HEK293 (cell line): ENCODE measurements around the gene ZCCHC8.
A peak's percentile ranks its signal among the peaks of the same experiment; 100 is the strongest.

ENCODE experiments used
- CTCF ChIA-PET: fragments of 350-600 bp; formaldehyde crosslinking; extraction: SDS; loops from one replicate; lab custom pipeline; 2021; ENCODE audit warnings: antibody characterized with exemption; lab: Yijun Ruan, JAX
- POLR2A ChIA-PET: fragments of 300-600 bp; formaldehyde crosslinking; extraction: SDS; loops from one replicate; lab custom pipeline; 2020; ENCODE audit warnings: antibody characterized with exemption, inconsistent platforms; lab: Yijun Ruan, JAX
- H3K27ac ChIP-seq: fragments of 200-500 bp; sonication (Bioruptor generic); 2 replicates; pipeline ENCODE4 v1.5.1; 2014; ENCODE audit warnings: low read depth, low read length, control low read depth, inconsistent platforms; ENCODE audit errors: extremely low read depth
- H3K36me3 ChIP-seq, 2 experiments: fragments of 200-500 bp in 1 of 2; sonication (Bioruptor generic) in 1 of 2; 1 replicate in 1 of 2; 2 replicates in 1 of 2; pipeline ENCODE4 v1.5.1; 2014 to 2017; ENCODE audit warnings: inconsistent platforms in 2 of 2, low read length in 2 of 2; ENCODE audit not compliant: control insufficient read depth in 2 of 2, insufficient read depth in 1 of 2
- H3K4me1 ChIP-seq: fragments of 200-500 bp; sonication (Bioruptor generic); 2 replicates; pipeline ENCODE4 v1.5.1; 2014; ENCODE audit warnings: mild to moderate bottlenecking, low read length, inconsistent platforms; ENCODE audit not compliant: control insufficient read depth, insufficient read depth
- H3K4me3 ChIP-seq: 2 replicates; pipeline ENCODE4 v1.5.1; 2011; ENCODE audit warnings: low read depth, mild to moderate bottlenecking, control low read depth, low read length, moderate library complexity
- H3K9me3 ChIP-seq: fragments of 200-500 bp; sonication (Bioruptor generic); 2 replicates; pipeline ENCODE4 v1.5.1; 2014; ENCODE audit warnings: low read depth, low read length, inconsistent platforms; ENCODE audit not compliant: control insufficient read depth, insufficient read depth
- SP2 ChIP-seq: fragments of 450-650 bp; formaldehyde crosslinking; IDR thresholded peaks from 2 replicates; pipeline ENCODE4 v1.5.1; 2016; ENCODE audit warnings: missing biosample characterization, missing genetic modification characterization
- YY1 ChIP-seq: fragments of 450-650 bp; formaldehyde crosslinking; IDR thresholded peaks from 2 replicates; pipeline ENCODE4 v1.5.1; 2018; ENCODE audit warnings: missing biosample characterization, missing genetic modification characterization
- ZBTB11 ChIP-seq: fragments of 450-650 bp; formaldehyde crosslinking; conservative IDR thresholded peaks from 2 replicates; pipeline ENCODE4 v1.5.1; 2016; ENCODE audit warnings: low read depth, missing biosample characterization, missing genetic modification characterization
- ZBTB26 ChIP-seq: fragments of 450-650 bp; formaldehyde crosslinking; optimal IDR thresholded peaks from 2 replicates; pipeline ENCODE3; 2016; ENCODE audit warnings: missing biosample characterization, mild to moderate bottlenecking, missing genetic modification characterization
- ZFP3 ChIP-seq: fragments of 450-650 bp; formaldehyde crosslinking; IDR thresholded peaks from 2 replicates; pipeline ENCODE4 v1.5.1; 2016; ENCODE audit warnings: low read depth, missing biosample characterization, missing genetic modification characterization
- ZFP37 ChIP-seq: fragments of 450-650 bp; formaldehyde crosslinking; IDR thresholded peaks from 2 replicates; pipeline ENCODE4 v1.5.1; 2016; ENCODE audit warnings: missing biosample characterization, missing genetic modification characterization
- ZNF155 ChIP-seq: fragments of 450-650 bp; formaldehyde crosslinking; IDR thresholded peaks from 2 replicates; pipeline ENCODE4 v1.5.1; 2016; ENCODE audit warnings: missing biosample characterization, missing genetic modification characterization
- ZNF311 ChIP-seq: fragments of 450-650 bp; formaldehyde crosslinking; IDR thresholded peaks from 2 replicates; pipeline ENCODE4 v1.5.1; 2017; ENCODE audit warnings: missing biosample characterization, missing genetic modification characterization, borderline replicate concordance
- ZNF324 ChIP-seq: fragments of 450-650 bp; formaldehyde crosslinking; IDR thresholded peaks from 2 replicates; pipeline ENCODE4 v1.5.1; 2016; ENCODE audit warnings: missing biosample characterization, missing genetic modification characterization
- ZNF362 ChIP-seq: fragments of 450-650 bp; formaldehyde crosslinking; IDR thresholded peaks from 2 replicates; pipeline ENCODE4 v1.5.1; 2016; ENCODE audit warnings: missing biosample characterization, missing genetic modification characterization
- ZNF426 ChIP-seq: fragments of 450-650 bp; formaldehyde crosslinking; IDR thresholded peaks from 2 replicates; pipeline ENCODE4 v1.5.1; 2017; ENCODE audit warnings: missing biosample characterization, missing genetic modification characterization, mild to moderate bottlenecking, inconsistent platforms, moderate library complexity
- ZNF449 ChIP-seq: fragments of 450-650 bp; formaldehyde crosslinking; IDR thresholded peaks from 2 replicates; pipeline ENCODE4 v1.5.1; 2017; ENCODE audit warnings: missing biosample characterization, mild to moderate bottlenecking, missing genetic modification characterization, moderate library complexity
- ZNF510 ChIP-seq: fragments of 450-650 bp; formaldehyde crosslinking; IDR thresholded peaks from 2 replicates; pipeline ENCODE4 v1.5.1; 2018; ENCODE audit warnings: mild to moderate bottlenecking, missing genetic modification characterization, missing biosample characterization; ENCODE audit not compliant: insufficient replicate concordance
- ZNF530 ChIP-seq: fragments of 450-650 bp; formaldehyde crosslinking; IDR thresholded peaks from 2 replicates; pipeline ENCODE4 v1.5.1; 2016; ENCODE audit warnings: low read depth, missing biosample characterization, missing genetic modification characterization
- ZNF670 ChIP-seq: fragments of 450-650 bp; formaldehyde crosslinking; IDR thresholded peaks from 2 replicates; pipeline ENCODE4 v1.5.1; 2016; ENCODE audit warnings: missing biosample characterization, missing genetic modification characterization, low read depth
- ZNF707 ChIP-seq: fragments of 450-650 bp; formaldehyde crosslinking; IDR thresholded peaks from 2 replicates; pipeline ENCODE4 v1.5.1; 2016; ENCODE audit warnings: missing biosample characterization, missing genetic modification characterization
- ZNF791 ChIP-seq: fragments of 450-650 bp; formaldehyde crosslinking; IDR thresholded peaks from 2 replicates; pipeline ENCODE4 v1.5.1; 2016; ENCODE audit warnings: missing biosample characterization, missing genetic modification characterization
- ZNF837 ChIP-seq: fragments of 450-650 bp; formaldehyde crosslinking; IDR thresholded peaks from 2 replicates; pipeline ENCODE4 v1.5.1; 2016; ENCODE audit warnings: missing biosample characterization, missing genetic modification characterization
- TF ChIP-seq, protein P1 (sequence below): fragments of 450-650 bp; formaldehyde crosslinking; IDR thresholded peaks from 2 replicates; pipeline ENCODE4 v1.5.1; 2016; ENCODE audit warnings: missing biosample characterization, missing genetic modification characterization
- TF ChIP-seq, protein P2 (sequence below): fragments of 450-650 bp; formaldehyde crosslinking; IDR thresholded peaks from 2 replicates; pipeline ENCODE4 v1.5.1; 2016; ENCODE audit warnings: missing biosample characterization, missing genetic modification characterization

Gene ZCCHC8

DNA sequence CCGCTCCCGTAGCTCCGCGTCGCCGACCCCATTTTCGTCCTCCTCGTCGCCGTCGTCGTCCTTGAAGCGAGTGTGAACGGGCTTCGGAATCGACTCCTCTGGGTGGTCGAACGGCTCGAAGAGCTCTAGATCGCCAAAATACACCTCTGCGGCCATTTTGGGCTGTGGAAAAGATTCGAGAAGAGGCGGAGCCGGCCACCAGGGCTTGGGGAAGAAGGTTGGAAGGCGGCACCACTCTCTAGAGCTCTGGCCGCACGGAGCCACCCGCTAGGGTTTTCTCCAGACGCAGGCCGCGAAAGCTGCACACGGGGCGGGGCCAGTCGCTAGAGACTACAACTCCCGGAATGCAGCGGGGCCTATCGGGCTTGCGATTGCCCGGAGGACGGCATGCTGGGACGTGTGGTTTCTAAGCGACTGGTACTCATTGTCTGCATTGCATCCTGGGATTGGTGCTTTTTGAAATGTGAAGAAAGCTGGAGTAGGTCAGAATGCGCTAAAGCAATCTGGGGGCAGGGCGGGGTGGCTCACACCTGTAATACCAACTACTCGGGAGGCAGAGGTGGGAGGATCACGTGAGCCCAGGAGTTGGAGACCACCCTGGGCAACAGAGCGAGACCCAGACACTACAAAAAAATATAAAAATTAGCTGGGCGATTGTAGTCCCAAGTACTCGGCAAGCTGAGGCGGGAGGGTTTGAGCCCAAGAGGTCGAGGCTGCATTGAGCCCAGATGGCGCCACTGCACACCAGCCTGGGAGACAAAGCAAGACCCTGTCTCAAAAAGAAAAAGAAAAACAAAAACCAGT lies at the start of gene ZCCHC8 (continued):
- peak; percentile 78 for TF ChIP-seq ZBTB11 (tag by site-specific recombination)
- no peak for TF ChIP-seq ZNF426 (tag by site-specific recombination)
- TF ChIP-seq ZNF670 (tag by site-specific recombination) = no peak
- TF ChIP-seq ZNF510 = no peak

- H3K27ac ChIP-seq = no peak overlapping the region
- ChIA-PET CTCF (no interaction called here), POLR2A (no interaction called here)
- no peak for TF ChIP-seq ZFP37
- TF ChIP-seq, protein P1, sequence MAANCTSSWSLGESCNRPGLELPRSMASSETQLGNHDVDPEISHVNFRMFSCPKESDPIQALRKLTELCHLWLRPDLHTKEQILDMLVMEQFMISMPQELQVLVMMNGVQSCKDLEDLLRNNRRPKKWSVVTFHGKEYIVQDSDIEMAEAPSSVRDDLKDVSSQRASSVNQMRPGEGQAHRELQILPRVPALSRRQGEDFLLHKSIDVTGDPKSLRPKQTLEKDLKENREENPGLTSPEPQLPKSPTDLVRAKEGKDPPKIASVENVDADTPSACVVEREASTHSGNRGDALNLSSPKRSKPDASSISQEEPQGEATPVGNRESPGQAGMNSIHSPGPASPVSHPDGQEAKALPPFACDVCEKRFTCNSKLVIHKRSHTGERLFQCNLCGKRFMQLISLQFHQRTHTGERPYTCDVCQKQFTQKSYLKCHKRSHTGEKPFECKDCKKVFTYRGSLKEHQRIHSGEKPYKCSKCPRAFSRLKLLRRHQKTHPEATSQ (tag by site-specific recombination) = no peak
- TF ChIP-seq ZNF311 = no peak
- no peak for TF ChIP-seq SP2 (tag by site-specific recombination)
- TF ChIP-seq YY1 (tag by site-specific recombination) = no peak
- TF ChIP-seq, protein P2, sequence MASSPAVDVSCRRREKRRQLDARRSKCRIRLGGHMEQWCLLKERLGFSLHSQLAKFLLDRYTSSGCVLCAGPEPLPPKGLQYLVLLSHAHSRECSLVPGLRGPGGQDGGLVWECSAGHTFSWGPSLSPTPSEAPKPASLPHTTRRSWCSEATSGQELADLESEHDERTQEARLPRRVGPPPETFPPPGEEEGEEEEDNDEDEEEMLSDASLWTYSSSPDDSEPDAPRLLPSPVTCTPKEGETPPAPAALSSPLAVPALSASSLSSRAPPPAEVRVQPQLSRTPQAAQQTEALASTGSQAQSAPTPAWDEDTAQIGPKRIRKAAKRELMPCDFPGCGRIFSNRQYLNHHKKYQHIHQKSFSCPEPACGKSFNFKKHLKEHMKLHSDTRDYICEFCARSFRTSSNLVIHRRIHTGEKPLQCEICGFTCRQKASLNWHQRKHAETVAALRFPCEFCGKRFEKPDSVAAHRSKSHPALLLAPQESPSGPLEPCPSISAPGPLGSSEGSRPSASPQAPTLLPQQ (tag by site-specific recombination) = no peak
- TF ChIP-seq ZNF362 (tag by site-specific recombination) = no peak
- TF ChIP-seq ZNF791 = no peak
- no peak for TF ChIP-seq ZNF324
- no peak for TF ChIP-seq ZNF707 (tag by site-specific recombination)
- TF ChIP-seq ZBTB26 (tag by site-specific recombination) = no peak
- no peak for TF ChIP-seq ZNF155
- TF ChIP-seq ZNF449 (tag by site-specific recombination) = no peak
- no peak for TF ChIP-seq ZFP3
- no peak for TF ChIP-seq ZNF837 (tag by site-specific recombination)
- TF ChIP-seq ZNF530 (tag by site-specific recombination) = no peak
- H3K4me1 ChIP-seq = no peaks in the 10 kb centered on the region
- H3K9me3 ChIP-seq = no peaks in the 10 kb centered on the region
- peaks cover 84% of the 10 kb centered on the region in 2 experiments for H3K36me3 ChIP-seq
- no peak overlapping the region for H3K4me3 ChIP-seq
Measured at GRCh38 chr12:122547330-122547729, 46.6 kb upstream of the ZCCHC8 start.
